H9 (cell line): ENCODE data around the gene TUNAR. TPM values are rescaled to one million over a fixed set of nuclear protein-coding genes. Genes with fewer than 3 reads are reported as not detected.

Source experiments
- DNase-seq: peaks from one replicate; pipeline ENCODE4 v3.0.0-alpha.2; 2017
- H2AFZ ChIP-seq: one replicate; pipeline ENCODE4 v1.6.1; 2013; ENCODE audit warnings: mild to moderate bottlenecking, low read length, control low read depth, moderate library complexity
- H2AK5ac ChIP-seq: 2 replicates; pipeline ENCODE4 v1.6.1; 2013; ENCODE audit warnings: low read length, control low read depth, mixed read lengths; ENCODE audit not compliant: insufficient read length
- H2BK120ac ChIP-seq: one replicate; pipeline ENCODE4 v1.6.1; 2013; ENCODE audit warnings: low read depth, mild to moderate bottlenecking, low read length, control low read depth, inconsistent platforms; ENCODE audit not compliant: poor library complexity, severe bottlenecking
- H2BK12ac ChIP-seq: 2 replicates; pipeline ENCODE4 v1.6.1; 2013; ENCODE audit warnings: low read length, control low read depth, mixed read lengths, low read depth; ENCODE audit not compliant: insufficient read length
- H2BK15ac ChIP-seq: 2 replicates; pipeline ENCODE4 v1.6.1; 2013; ENCODE audit warnings: low read depth, low read length, control low read depth
- H2BK20ac ChIP-seq: one replicate; pipeline ENCODE4 v1.6.1; 2013; ENCODE audit warnings: low read depth, mild to moderate bottlenecking, low read length, control low read depth, inconsistent platforms; ENCODE audit not compliant: poor library complexity, severe bottlenecking
- H2BK5ac ChIP-seq: 2 replicates; pipeline ENCODE4 v1.6.1; 2013; ENCODE audit warnings: low read length, control low read depth, mixed read lengths; ENCODE audit not compliant: insufficient read length
- H3K14ac ChIP-seq: 2 replicates; pipeline ENCODE4 v1.6.1; 2013; ENCODE audit warnings: low read length, control low read depth; ENCODE audit not compliant: insufficient read depth
- H3K18ac ChIP-seq: 2 replicates; pipeline ENCODE4 v1.6.1; 2013; ENCODE audit warnings: low read depth, mild to moderate bottlenecking, mixed read lengths, low read length, control low read depth; ENCODE audit not compliant: insufficient read length
- H3K23ac ChIP-seq: 2 replicates; pipeline ENCODE4 v1.6.1; 2013; ENCODE audit warnings: low read length, control low read depth, mixed read lengths, low read depth; ENCODE audit not compliant: insufficient read length
- H3K23me2 ChIP-seq: 2 replicates; pipeline ENCODE4 v1.6.1; 2013; ENCODE audit warnings: low read depth, mild to moderate bottlenecking, mixed read lengths, low read length, control low read depth; ENCODE audit not compliant: insufficient read length, poor library complexity, severe bottlenecking
- H3K27ac ChIP-seq: 2 replicates; pipeline ENCODE4 v1.5.1; 2013; ENCODE audit warnings: low read length, control low read depth, mixed read lengths, low read depth; ENCODE audit not compliant: insufficient read length
- H3K27me3 ChIP-seq: 2 replicates; pipeline ENCODE4 v1.6.1; 2013; ENCODE audit warnings: low read length, control low read depth, inconsistent platforms; ENCODE audit not compliant: insufficient read depth
- H3K4ac ChIP-seq: 2 replicates; pipeline ENCODE4 v1.6.1; 2013; ENCODE audit warnings: low read depth, mild to moderate bottlenecking, control low read depth, inconsistent platforms, low read length, moderate library complexity
- H3K4me1 ChIP-seq: 2 replicates; pipeline ENCODE4 v1.6.1; 2013; ENCODE audit warnings: low read length, control low read depth, inconsistent platforms; ENCODE audit not compliant: insufficient read depth
- H3K4me2 ChIP-seq: 2 replicates; pipeline ENCODE4 v1.6.1; 2013; ENCODE audit warnings: low read length, control low read depth, mixed read lengths; ENCODE audit not compliant: insufficient read length, insufficient read depth
- H3K56ac ChIP-seq: 2 replicates; pipeline ENCODE4 v1.6.1; 2013; ENCODE audit warnings: low read depth, mild to moderate bottlenecking, mixed read lengths, low read length, control low read depth; ENCODE audit not compliant: insufficient read length
- H3K79me1 ChIP-seq: 2 replicates; pipeline ENCODE4 v1.6.1; 2013; ENCODE audit warnings: low read depth, mild to moderate bottlenecking, moderate library complexity, low read length, control low read depth, inconsistent platforms; ENCODE audit not compliant: insufficient read depth, poor library complexity, severe bottlenecking
- H3K79me2 ChIP-seq: 2 replicates; pipeline ENCODE4 v1.6.1; 2013; ENCODE audit warnings: low read length, control low read depth, inconsistent platforms; ENCODE audit not compliant: insufficient read depth
- H3K9ac ChIP-seq: 2 replicates; pipeline ENCODE4 v1.6.1; 2013; ENCODE audit warnings: low read length, control low read depth, mixed read lengths; ENCODE audit not compliant: insufficient read length; ENCODE audit errors: extremely low read depth
- H3K9me3 ChIP-seq: one replicate; pipeline ENCODE4 v1.6.1; 2013; ENCODE audit warnings: low read depth, low read length, inconsistent platforms; ENCODE audit not compliant: control insufficient read depth
- H3T11ph ChIP-seq: one replicate; pipeline ENCODE4 v1.6.1; 2013; ENCODE audit warnings: mild to moderate bottlenecking, low read length, control low read depth, inconsistent platforms
- H4K20me1 ChIP-seq: one replicate; pipeline ENCODE4 v1.6.1; 2013; ENCODE audit not compliant: control insufficient read depth, insufficient read length, insufficient read depth
- H4K5ac ChIP-seq: 2 replicates; pipeline ENCODE4 v1.6.1; 2013; ENCODE audit warnings: low read depth, mild to moderate bottlenecking, mixed read lengths, low read length, control low read depth; ENCODE audit not compliant: insufficient read length
- H4K8ac ChIP-seq: replicated peaks from 2 replicates; pipeline ENCODE4 v1.6.1; 2013; ENCODE audit warnings: low read length, control low read depth, mixed read lengths, low read depth; ENCODE audit not compliant: insufficient read length
- H4K91ac ChIP-seq: 2 replicates; pipeline ENCODE4 v1.6.1; 2013; ENCODE audit warnings: low read depth, mild to moderate bottlenecking, moderate library complexity, mixed read lengths, low read length, control low read depth; ENCODE audit not compliant: insufficient read length
- H3K27ac Mint-ChIP-seq, 3 experiments: 2 replicates in 2 of 3; 3 replicates in 1 of 3; pipeline ENCODE4 v1.8.0; 2020 to 2021; ENCODE audit warnings: mixed read lengths in 3 of 3, mild to moderate bottlenecking in 1 of 3, moderate library complexity in 1 of 3
- H3K27me3 Mint-ChIP-seq: 2 replicates; pipeline ENCODE4 v1.8.0; 2021; ENCODE audit warnings: low read depth, mild to moderate bottlenecking, moderate library complexity, mixed read lengths
- H3K36me3 Mint-ChIP-seq, 3 experiments: 2 replicates in 2 of 3; 3 replicates in 1 of 3; pipeline ENCODE4 v1.8.0; 2020 to 2021; ENCODE audit warnings: low read depth in 3 of 3, mixed read lengths in 3 of 3; ENCODE audit not compliant: insufficient read depth in 1 of 3
- H3K4me1 Mint-ChIP-seq, 2 experiments: 2 replicates each; pipeline ENCODE4 v1.8.0; 2020; ENCODE audit warnings: mixed read lengths in 2 of 2
- H3K4me3 Mint-ChIP-seq, 2 experiments: 2 replicates in 1 of 2; 3 replicates in 1 of 2; pipeline ENCODE4 v1.8.0; 2020 to 2021; ENCODE audit warnings: mild to moderate bottlenecking in 2 of 2, mixed read lengths in 2 of 2, moderate library complexity in 1 of 2
- H3K9me3 Mint-ChIP-seq, 2 experiments: 2 replicates in 1 of 2; 3 replicates in 1 of 2; pipeline ENCODE4 v1.8.0; 2020; ENCODE audit warnings: mild to moderate bottlenecking in 2 of 2, mixed read lengths in 2 of 2, moderate library complexity in 1 of 2
- CTCF ChIP-seq: fragments of 200-600 bp; sonication (generic); conservative IDR thresholded peaks from 3 replicates; pipeline ENCODE4 v1.8.0; 2021; ENCODE audit warnings: antibody characterized with exemption, mild to moderate bottlenecking
- WGBS: extraction: QIAGEN DNeasy Blood & Tissue Kit; methylation state at CpG from one replicate; pipeline ENCODE4 v1.1.7; 2013; ENCODE audit warnings: missing lambda C conversion rate, low lambda C conversion rate, mixed read lengths; ENCODE audit not compliant: insufficient read length; ENCODE audit errors: extremely low coverage; 5-methylcytosine and 5-hydroxymethylcytosine counted together
- total RNA-seq: library from RNA; stranded (reverse); gene quantifications from 2 replicates; pipeline ENCODE4 v1.2.1, GENCODE V29; 2021

TUNAR gene
- total RNA-seq, 1 experiment from 2014 or later, result 26.2 TPM

- Mint-ChIP-seq H3K9me3 (no peaks in the 10 kb centered on the region; a peak in 1 of 5 replicates), H3K4me3 (no peak overlapping the region), H3K27ac (peak overlapping the region; percentile 2 to 51 (median 9); a peak in 3 of 7 replicates), H3K4me1 (peaks cover 48 to 65% of the 10 kb centered on the region in 2 experiments), H3K27me3 (no peaks in the 10 kb centered on the region; the same call in 1 of the 2 replicates), H3K36me3 (no peaks in the 10 kb centered on the region; a peak in 1 of 7 replicates)
- Histone ChIP-seq H3K9ac (no peak overlapping the region), H3K23me2 (no peaks in the 10 kb centered on the region), H3K18ac (no peak overlapping the region), H3T11ph (no peak overlapping the region), H2BK5ac (no peak overlapping the region), H3K4me1 (peaks cover 8% of the 10 kb centered on the region; the same call in 1 of the 2 replicates), H2BK15ac (no peak overlapping the region), H3K27me3 (no peaks in the 10 kb centered on the region), H2AFZ (no peak overlapping the region), H3K23ac (no peak overlapping the region), H3K27ac (no peak overlapping the region), H4K5ac (no peak overlapping the region), H2AK5ac (no peak overlapping the region), H4K20me1 (no peaks in the 10 kb centered on the region), H2BK12ac (no peak overlapping the region), H3K56ac (no peak overlapping the region), H3K79me1 (no peaks in the 10 kb centered on the region), H2BK20ac (no peak overlapping the region), H3K4ac (no peak overlapping the region), H4K91ac (no peak overlapping the region), H3K14ac (no peak overlapping the region), H3K79me2 (no peaks in the 10 kb centered on the region), H2BK120ac (no peak overlapping the region), H3K4me2 (no peak overlapping the region), H3K9me3 (no peaks in the 10 kb centered on the region), H4K8ac (no peak overlapping the region)
- no peak for DNase-seq
- TF ChIP-seq CTCF, result no peak
- WGBS, result no CpG with 5 or more reads among the region's 1 CpG
Measured at GRCh38 chr14:95959317-95959716, 82.7 kb downstream of the TUNAR start.
